Suprapubic skin (tissue), 4 donors: Measurements from ENCODE around the gene BCAS1. TPM values are rescaled to one million over a fixed set of nuclear protein-coding genes. Genes with fewer than 3 reads are reported as not detected.

Experiments
- DNase-seq, 2 donors: peaks; one replicate each; pipeline ENCODE4 v3.0.0-alpha.2; 2019; ENCODE audit warnings: low spot score in 2 of 2
- H3K27ac ChIP-seq: fragments of 200-600 bp; sonication (generic); one replicate; pipeline ENCODE4 v1.5.1; 2019
- H3K27me3 ChIP-seq: fragments of 200-600 bp; sonication (generic); one replicate; pipeline ENCODE4 v1.5.1; 2019
- H3K36me3 ChIP-seq: fragments of 200-600 bp; sonication (generic); one replicate; pipeline ENCODE4 v1.5.1; 2019
- H3K4me1 ChIP-seq: fragments of 200-600 bp; sonication (generic); one replicate; pipeline ENCODE4 v1.5.1; 2019
- H3K4me3 ChIP-seq: fragments of 200-600 bp; sonication (generic); one replicate; pipeline ENCODE4 v1.5.1; 2019; ENCODE audit warnings: mild to moderate bottlenecking
- H3K9me3 ChIP-seq: fragments of 200-600 bp; sonication (generic); one replicate; pipeline ENCODE4 v1.5.1; 2019
- CTCF ChIP-seq, 2 donors: fragments of 200-600 bp in 1 of 2; fragments of 450-650 bp in 1 of 2; sonication (generic) in 1 of 2; IDR thresholded peaks; one replicate each; pipeline ENCODE4 v1.5.1; 2016 to 2019; ENCODE audit warnings: antibody characterized with exemption in 2 of 2, mild to moderate bottlenecking in 1 of 2, moderate library complexity in 1 of 2
- EP300 ChIP-seq: sonication (generic); formaldehyde crosslinking; IDR thresholded peaks from one replicate; pipeline ENCODE4 v1.6.1; 2017; ENCODE audit warnings: antibody characterized with exemption
- POLR2A ChIP-seq, 2 donors: fragments of 450-650 bp; IDR thresholded peaks; one replicate each; pipeline ENCODE4 v1.6.1; 2017; ENCODE audit warnings: antibody characterized with exemption in 2 of 2, mild to moderate bottlenecking in 2 of 2, moderate library complexity in 2 of 2
- POLR2AphosphoS5 ChIP-seq, 3 donors: sonication (generic); formaldehyde crosslinking; IDR thresholded peaks; one replicate each; pipeline ENCODE4 v1.6.1; 2017; ENCODE audit warnings: antibody characterized with exemption in 3 of 3
- WGBS: methylation state at CpG from one replicate; pipeline ENCODE4 v1.1.5; 2018; 5-methylcytosine and 5-hydroxymethylcytosine counted together
- total RNA-seq, 4 donors: library from RNA; depleted of rRNA; stranded (reverse); fragments of >200 nt; gene quantifications; one replicate each; pipeline ENCODE4 v1.1.0, GENCODE V29; 2016

Gene BCAS1
- total RNA-seq, 4 donors from 2014 or later = 1.7 to 3.4 (median 2.1) TPM

- Histone ChIP-seq H3K27ac (peak overlapping the region; percentile 64), H3K9me3 (no peaks in the 10 kb centered on the region), H3K36me3 (no peaks in the 10 kb centered on the region), H3K4me3 (no peak overlapping the region), H3K27me3 (no peaks in the 10 kb centered on the region), H3K4me1 (peaks cover 42% of the 10 kb centered on the region)
- DNase-seq = no peak
- TF ChIP-seq POLR2A (IDR thresholded peaks at IDR 0.05) (no peak), CTCF (IDR thresholded peaks at IDR 0.05) (no peak), POLR2AphosphoS5 (IDR thresholded peaks at IDR 0.05) (no peak), EP300 (no peak)
- 14% methylated on average over 3 of the region's 3 CpGs for WGBS
Measured at GRCh38 chr20:53939190-53939571, 131.2 kb downstream of the BCAS1 start.

- 83% methylated on average over 1 of the region's 1 CpG for WGBS
- Histone ChIP-seq H3K27ac (peak overlapping the region; percentile 64), H3K4me3 (no peak overlapping the region), H3K36me3 (no peaks in the 10 kb centered on the region), H3K9me3 (no peaks in the 10 kb centered on the region), H3K4me1 (peaks cover 39% of the 10 kb centered on the region), H3K27me3 (no peaks in the 10 kb centered on the region)
- DNase-seq = no peak
- TF ChIP-seq EP300 = no peak
- TF ChIP-seq CTCF (IDR thresholded peaks at IDR 0.05) = no peak
- no peak for TF ChIP-seq POLR2AphosphoS5 (IDR thresholded peaks at IDR 0.05)
- TF ChIP-seq POLR2A (IDR thresholded peaks at IDR 0.05) = no peak
Measured at GRCh38 chr20:53938739-53939138, 131.7 kb downstream of the BCAS1 start.

- H3K9me3 ChIP-seq = no peaks in the 10 kb centered on the region
- DNase-seq = no peak
- H3K27ac ChIP-seq = no peak overlapping the region
- H3K4me3 ChIP-seq = no peak overlapping the region
- H3K27me3 ChIP-seq = no peaks in the 10 kb centered on the region
- H3K36me3 ChIP-seq = no peaks in the 10 kb centered on the region
- no peak for TF ChIP-seq POLR2AphosphoS5 (IDR thresholded peaks at IDR 0.05)
- 96% methylated on average over 5 of the region's 5 CpGs for WGBS
- H3K4me1 ChIP-seq = peaks cover 39% of the 10 kb centered on the region
Measured at GRCh38 chr20:53937929-53938367, 132.4 kb downstream of the BCAS1 start.

GRCh38 chr20:53937339-53937741 is 133.1 kb downstream of the BCAS1 start:
- H3K27ac ChIP-seq = no peak overlapping the region
- DNase-seq = peak in 1 of 2 donors; percentile 20
- peaks cover 39% of the 10 kb centered on the region for H3K4me1 ChIP-seq
- no peak overlapping the region for H3K4me3 ChIP-seq
- WGBS = 94% methylated on average over 5 of the region's 5 CpGs
- no peaks in the 10 kb centered on the region for H3K9me3 ChIP-seq
- no peaks in the 10 kb centered on the region for H3K36me3 ChIP-seq
- no peak for TF ChIP-seq POLR2AphosphoS5 (IDR thresholded peaks at IDR 0.05)
- no peak for TF ChIP-seq CTCF (IDR thresholded peaks at IDR 0.05)
- TF ChIP-seq EP300 = no peak
- TF ChIP-seq POLR2A (IDR thresholded peaks at IDR 0.05) = no peak
- no peaks in the 10 kb centered on the region for H3K27me3 ChIP-seq

- Histone ChIP-seq H3K27me3 (no peaks in the 10 kb centered on the region), H3K9me3 (no peaks in the 10 kb centered on the region), H3K36me3 (no peaks in the 10 kb centered on the region), H3K4me1 (peaks cover 30% of the 10 kb centered on the region), H3K27ac (peak overlapping the region; percentile 71), H3K4me3 (no peak overlapping the region)
- TF ChIP-seq POLR2A (IDR thresholded peaks at IDR 0.05) (no peak), EP300 (no peak), POLR2AphosphoS5 (IDR thresholded peaks at IDR 0.05) (no peak), CTCF (IDR thresholded peaks at IDR 0.05) (no peak)
- WGBS = 75% methylated on average over 5 of the region's 5 CpGs
- DNase-seq = peak in 1 of 2 donors; percentile 16
Measured at GRCh38 chr20:53935344-53936084, 134.9 kb downstream of the BCAS1 start.
